ENCODE results near the gene REEP3.

REEP3 gene

GRCh38 chr10:63666836-63667383 is 145.7 kb downstream of the REEP3 start:
- DNase-seq (ENCODE audit: low read depth in 2 of 2), result no peak

DNA sequence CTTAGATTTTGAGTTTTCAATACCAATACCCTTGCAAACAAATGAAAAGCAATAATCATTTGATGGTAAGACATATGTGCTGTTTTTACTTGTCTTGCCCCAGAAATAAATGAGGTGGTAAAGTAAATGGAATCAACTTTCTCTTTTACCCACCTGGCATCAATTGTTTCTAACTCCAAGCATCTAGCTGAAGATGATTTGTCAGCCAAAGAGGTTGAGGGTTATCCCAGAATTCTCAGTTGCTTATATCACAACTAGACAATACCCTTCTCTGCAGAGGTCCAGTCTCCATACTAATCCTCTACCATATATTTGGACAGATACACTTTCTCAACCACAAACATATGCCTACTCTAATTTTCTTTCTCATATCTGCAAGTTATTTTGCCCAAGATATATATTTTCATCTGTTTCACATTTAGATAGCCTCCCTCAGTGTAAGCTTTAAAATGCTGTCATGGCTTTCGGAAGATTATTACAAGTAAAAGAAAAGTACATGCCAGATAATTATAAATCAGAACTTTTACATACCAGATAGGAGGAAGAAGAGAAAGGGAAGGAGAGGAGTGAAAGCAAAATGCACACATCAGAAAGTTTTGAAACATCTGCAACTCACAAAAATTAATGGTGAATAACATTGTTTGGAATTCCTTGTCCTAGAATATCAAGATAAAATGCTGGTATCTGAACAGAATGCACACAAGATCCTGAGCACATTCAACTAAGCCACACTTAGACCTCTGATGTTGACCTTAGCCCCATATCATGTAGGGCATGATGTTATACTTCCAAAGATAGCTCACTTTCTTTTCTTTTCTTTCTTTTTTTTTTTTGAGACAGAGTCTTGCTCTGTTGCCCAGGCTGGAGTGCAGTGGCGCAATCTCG is 146.6 kb downstream of the REEP3 start:
- DNase-seq (ENCODE audit: low read depth in 2 of 2), result no peak

GRCh38 chr10:63670291-63670898 is 149.2 kb downstream of the REEP3 start:
- DNase-seq (ENCODE audit: low read depth in 2 of 2), result no peak

- DNase-seq (ENCODE audit: low read depth in 2 of 2), result no peak
Measured at GRCh38 chr10:63671317-63671937, 150.2 kb downstream of the REEP3 start.

DNA sequence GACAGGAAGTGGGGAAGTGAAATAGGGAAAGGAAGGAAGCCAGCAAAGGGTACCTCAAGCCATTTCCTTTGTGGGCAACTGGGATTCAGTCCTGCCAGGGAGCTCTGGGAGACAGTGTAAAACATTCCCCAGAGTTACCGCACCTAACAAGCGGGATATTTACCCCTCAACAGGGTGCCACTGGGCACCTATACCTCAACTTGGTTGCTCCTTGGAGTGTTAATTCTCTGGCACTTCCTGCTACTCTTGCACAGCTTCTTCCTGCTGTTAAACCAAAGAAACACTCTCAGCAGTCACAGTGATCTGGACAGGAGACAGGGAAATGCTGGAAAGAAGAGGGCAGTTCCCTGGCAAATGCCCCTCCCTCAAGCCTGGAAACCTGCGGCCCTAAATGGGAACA is 151.3 kb downstream of the REEP3 start:
- no peak for DNase-seq (ENCODE audit: low read depth in 2 of 2)

DNA sequence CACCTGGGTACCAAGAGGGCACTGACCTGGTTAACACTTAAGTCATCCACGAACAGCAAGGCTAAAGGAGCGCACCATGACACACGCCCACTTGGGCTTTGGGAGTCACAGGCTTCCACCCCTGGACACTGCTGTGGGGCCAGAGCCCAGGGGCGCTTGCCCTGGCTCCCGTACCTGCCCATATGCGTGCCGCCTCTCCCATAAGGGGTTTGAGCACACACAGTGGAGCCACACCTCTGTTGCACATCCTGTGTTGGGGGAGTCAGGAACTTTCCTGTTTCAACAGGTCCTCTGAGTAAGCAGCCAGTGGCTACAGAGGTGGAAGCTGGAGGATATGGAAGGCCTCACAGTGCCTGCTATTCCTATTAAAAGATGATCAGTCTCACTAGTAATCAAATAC is 152.0 kb downstream of the REEP3 start:
- no peak for DNase-seq (ENCODE audit: low read depth in 2 of 2)

- no peak for DNase-seq (ENCODE audit: low read depth in 2 of 2)
Measured at GRCh38 chr10:63673846-63674245, 152.6 kb downstream of the REEP3 start.
